Hepatocyte (in vitro differentiated cells): ENCODE results near the gene ARHGAP15.

Experiments
- CTCF ChIP-seq: fragments of 200-600 bp; sonication (generic); IDR thresholded peaks from 2 replicates; pipeline ENCODE4 v1.5.1; 2016; ENCODE audit warnings: antibody characterized with exemption, mild to moderate bottlenecking; ENCODE audit not compliant: poor library complexity
- EZH2phosphoT487 ChIP-seq: fragments of 200-600 bp; sonication (generic); IDR thresholded peaks from one replicate; pipeline ENCODE4 v1.6.1; 2018; ENCODE audit warnings: antibody characterized with exemption, mild to moderate bottlenecking, low read depth, moderate library complexity; ENCODE audit not compliant: unreplicated experiment, severe bottlenecking

GRCh38 chr2:143796051-143796450 lies 666.8 kb downstream of the ARHGAP15 start:
- no peak for TF ChIP-seq CTCF
- no peak for TF ChIP-seq EZH2phosphoT487
